RWPE2 (cell line): ENCODE measurements around the gene CCDC77.

Source experiments
- ATAC-seq: fragments of 200-7000 bp; cut with Tn5 transposase; 3 replicates; pipeline ENCODE4 v1.9.1; 2021; ENCODE audit warnings: low read depth
- DNase-seq: peaks from one replicate; pipeline ENCODE4 v3.0.0-alpha.2; 2020; ENCODE audit warnings: low spot score
- H3K27ac ChIP-seq: fragments of 450-650 bp; 2 replicates; pipeline ENCODE4 v1.5.1; 2017; ENCODE audit warnings: mild to moderate bottlenecking; ENCODE audit not compliant: poor library complexity, severe bottlenecking
- H3K27me3 ChIP-seq: fragments of 250-450 bp; sonication (Bioruptor Pico); 2 replicates; pipeline ENCODE4 v1.5.1; 2021; ENCODE audit warnings: mild to moderate bottlenecking, moderate library complexity; ENCODE audit not compliant: insufficient read depth, poor library complexity, severe bottlenecking
- H3K36me3 ChIP-seq: fragments of 250-450 bp; sonication (Bioruptor Pico); 2 replicates; pipeline ENCODE4 v1.5.1; 2020; ENCODE audit warnings: low read depth, mild to moderate bottlenecking, moderate library complexity
- H3K4me1 ChIP-seq: fragments of 250-450 bp; sonication (Bioruptor Pico); 2 replicates; pipeline ENCODE4 v1.5.1; 2021; ENCODE audit warnings: mild to moderate bottlenecking, moderate library complexity; ENCODE audit not compliant: insufficient read depth, poor library complexity, severe bottlenecking
- H3K4me3 ChIP-seq: fragments of 250-450 bp; sonication (Bioruptor Pico); 2 replicates; pipeline ENCODE4 v1.5.1; 2021; ENCODE audit warnings: mild to moderate bottlenecking, moderate library complexity; ENCODE audit not compliant: severe bottlenecking
- H3K9me3 ChIP-seq: fragments of 250-450 bp; sonication (Bioruptor Pico); 2 replicates; pipeline ENCODE4 v1.5.1; 2021; ENCODE audit warnings: mild to moderate bottlenecking, moderate library complexity; ENCODE audit not compliant: severe bottlenecking
- CTCF ChIP-seq: fragments of 450-650 bp; IDR thresholded peaks from one replicate; pipeline ENCODE4 v1.5.1; 2017; ENCODE audit warnings: mild to moderate bottlenecking, moderate library complexity; ENCODE audit not compliant: poor library complexity, severe bottlenecking

CCDC77 gene

GRCh38 chr12:460261-461230, 59.1 kb downstream of the CCDC77 start:
- ATAC-seq = peak; percentile 50; the same call in 1 of the 3 replicates
- H3K27ac ChIP-seq = no peak overlapping the region

GRCh38 chr12:461425-461824, 60.0 kb downstream of the CCDC77 start:
- H3K4me3 ChIP-seq = no peak overlapping the region
- H3K4me1 ChIP-seq = peaks cover 4% of the 10 kb centered on the region
- H3K27me3 ChIP-seq = peaks cover 21% of the 10 kb centered on the region
- H3K27ac ChIP-seq = no peak overlapping the region
- TF ChIP-seq CTCF = no peak
- ATAC-seq = no peak
- DNase-seq = no peak
- no peaks in the 10 kb centered on the region for H3K9me3 ChIP-seq
- H3K36me3 ChIP-seq = no peaks in the 10 kb centered on the region

More at GRCh38 chr12:460261-461230, 59.1 kb downstream of the CCDC77 start:
- Histone ChIP-seq H3K36me3 (no peaks in the 10 kb centered on the region), H3K27me3 (peaks cover 21% of the 10 kb centered on the region), H3K4me3 (peak overlapping the region; percentile 49), H3K4me1 (peaks cover 4% of the 10 kb centered on the region), H3K9me3 (no peaks in the 10 kb centered on the region)
- no peak for TF ChIP-seq CTCF
- DNase-seq = no peak

- ATAC-seq (peak; percentile 50; the same call in 2 of the 3 replicates), DNase-seq (no peak)
- peaks cover 4% of the 10 kb centered on the region for H3K4me1 ChIP-seq
- peaks cover 21% of the 10 kb centered on the region for H3K27me3 ChIP-seq
- H3K27ac ChIP-seq = no peak overlapping the region
- TF ChIP-seq CTCF = no peak
- H3K4me3 ChIP-seq = no peak overlapping the region
- no peaks in the 10 kb centered on the region for H3K9me3 ChIP-seq
- H3K36me3 ChIP-seq = no peaks in the 10 kb centered on the region
These were observed 61.7 kb downstream of the CCDC77 start for GRCh38 chr12:462936-463705.

GRCh38 chr12:464484-465267, 63.2 kb downstream of the CCDC77 start:
- H3K9me3 ChIP-seq = no peaks in the 10 kb centered on the region
- H3K36me3 ChIP-seq = no peaks in the 10 kb centered on the region
- peaks cover 4% of the 10 kb centered on the region for H3K4me1 ChIP-seq
- no peak for DNase-seq
- no peak for TF ChIP-seq CTCF
- no peak overlapping the region for H3K27ac ChIP-seq
- H3K27me3 ChIP-seq = peaks cover 17% of the 10 kb centered on the region
- H3K4me3 ChIP-seq = no peak overlapping the region
- no peak for ATAC-seq
